HCT116 (cell line): ENCODE results near the gene SLC19A1. TPM values are rescaled to one million over a fixed set of nuclear protein-coding genes. Genes with fewer than 3 reads are reported as not detected.

Source experiments
- ATAC-seq: fragments of 200-7000 bp; cut with Tn5 transposase; 2 replicates; pipeline ENCODE4 v1.9.1; 2020; ENCODE audit warnings: mild to moderate bottlenecking, moderate library complexity
- BruUV-seq: library from RNA; stranded (reverse); fragments of 400-500 nt; replicated peaks from 2 replicates; lab custom pipeline; 2021; lab: Mats Ljungman, UMichigan
- CTCF ChIA-PET: fragments of 300-600 bp; sonication (Branson Sonifier 250); formaldehyde crosslinking; loops from one replicate; lab custom pipeline; 2021; ENCODE audit warnings: antibody characterized with exemption; lab: Charles Lee
- POLR2A ChIA-PET: fragments of 300-600, 350-600 bp; sonication (Branson Sonifier 250); formaldehyde crosslinking; loops from one replicate; lab custom pipeline; 2021; ENCODE audit warnings: antibody characterized with exemption; lab: Charles Lee
- RAD21 ChIA-PET, 2 experiments: fragments of 300-600 bp; sonication (Branson Sonifier 250); formaldehyde crosslinking; loops; one replicate each; lab custom pipeline; 2023; ENCODE audit warnings: low total read pairs in 2 of 2; ENCODE audit not compliant: uncharacterized antibody in 2 of 2, unreplicated experiment in 2 of 2, low non-redundant PET in 1 of 2; lab: Charles Lee
- DNase-seq: peaks from one replicate; pipeline ENCODE4 v3.0.0-alpha.2; 2010; ENCODE audit warnings: low read depth, low spot score
- H2AFZ ChIP-seq: fragments of 200-600 bp; shearing (Covaris generic), sonication (generic); 2 replicates; pipeline ENCODE4 v1.6.1; 2017; ENCODE audit warnings: low read depth, mixed run types, mixed read lengths, antibody characterized with exemption, low read length; ENCODE audit not compliant: poor library complexity, severe bottlenecking
- H3K27ac ChIP-seq: 2 replicates; pipeline ENCODE4 v1.5.1; 2012; ENCODE audit warnings: low read depth, low read length
- H3K27me3 ChIP-seq: fragments of 200-600 bp; sonication (generic); 2 replicates; pipeline ENCODE4 v1.6.1; 2016; ENCODE audit warnings: mixed run types, low read length, mixed read lengths; ENCODE audit not compliant: insufficient read depth
- H3K36me3 ChIP-seq, 2 experiments: fragments of 200-500 bp in 1 of 2; fragments of 200-600 bp in 1 of 2; sonication (Bioruptor generic) in 1 of 2; sonication (generic) in 1 of 2; 2 replicates each; pipeline versions ENCODE4 v1.5.1 to v1.6.1; 2014 to 2016; ENCODE audit warnings: low read length in 2 of 2, inconsistent platforms in 1 of 2, mixed read lengths in 1 of 2, mixed run types in 1 of 2; ENCODE audit not compliant: insufficient read depth in 2 of 2, control insufficient read depth in 1 of 2
- H3K4me1 ChIP-seq, 2 experiments: fragments of 200-600 bp in 1 of 2; sonication (generic) in 1 of 2; 2 replicates each; pipeline versions ENCODE4 v1.5.1 to v1.6.1; 2012 to 2017; ENCODE audit warnings: low read length in 2 of 2, inconsistent platforms in 1 of 2, mild to moderate bottlenecking in 1 of 2, mixed read lengths in 1 of 2, mixed run types in 1 of 2, moderate library complexity in 1 of 2; ENCODE audit not compliant: insufficient read depth in 2 of 2, control insufficient read depth in 1 of 2
- H3K4me2 ChIP-seq: fragments of 200-600 bp; sonication (generic); 2 replicates; pipeline ENCODE4 v1.6.1; 2017; ENCODE audit warnings: mixed run types, low read length, mixed read lengths
- H3K4me3 ChIP-seq, 2 experiments: fragments of 200-600 bp in 1 of 2; sonication (generic) in 1 of 2; replicated peaks in 1 of 2; 2 replicates each; pipeline ENCODE4 v1.5.1; 2011 to 2016; ENCODE audit warnings: low read length in 2 of 2, control low read depth in 1 of 2, low read depth in 1 of 2, mild to moderate bottlenecking in 1 of 2, mixed read lengths in 1 of 2, mixed run types in 1 of 2
- H3K79me2 ChIP-seq: fragments of 200-600 bp; sonication (generic); 2 replicates; pipeline ENCODE4 v1.6.1; 2017; ENCODE audit warnings: mild to moderate bottlenecking, mixed run types, low read length, moderate library complexity, mixed read lengths; ENCODE audit not compliant: insufficient read depth
- H3K9ac ChIP-seq: fragments of 200-600 bp; sonication (generic); 2 replicates; pipeline ENCODE4 v1.6.1; 2016; ENCODE audit warnings: low read length, mixed read lengths
- H3K9me2 ChIP-seq: fragments of 200-600 bp; sonication (generic), shearing (Covaris generic); 2 replicates; pipeline ENCODE4 v1.6.1; 2017; ENCODE audit warnings: mixed run types, mild to moderate bottlenecking, moderate library complexity; ENCODE audit not compliant: insufficient read depth
- H3K9me3 ChIP-seq, 2 experiments: fragments of 200-500 bp in 1 of 2; fragments of 200-600 bp in 1 of 2; sonication (Bioruptor generic) in 1 of 2; sonication (generic) in 1 of 2; 2 replicates each; pipeline ENCODE4 v1.6.1; 2014 to 2017; ENCODE audit warnings: low read length in 2 of 2, mixed read lengths in 2 of 2, inconsistent platforms in 1 of 2, low read depth in 1 of 2, mild to moderate bottlenecking in 1 of 2, mixed run types in 1 of 2, moderate library complexity in 1 of 2; ENCODE audit not compliant: control insufficient read depth in 1 of 2, insufficient read depth in 1 of 2
- H4K20me1 ChIP-seq: fragments of 200-600 bp; sonication (generic), shearing (Covaris generic); 2 replicates; pipeline ENCODE4 v1.6.1; 2017; ENCODE audit warnings: mixed run types, mild to moderate bottlenecking, moderate library complexity; ENCODE audit not compliant: insufficient read depth
- CBX3 ChIP-seq: IDR thresholded peaks from 2 replicates; pipeline ENCODE4 v1.6.1; 2012; ENCODE audit warnings: low read depth
- CEBPB ChIP-seq: IDR thresholded peaks from 2 replicates; pipeline ENCODE4 v1.6.1; 2012; ENCODE audit warnings: low read depth
- CTCF ChIP-seq, 3 experiments: fragments of 200-600 bp in 1 of 3; sonication (generic) in 1 of 3; IDR thresholded peaks in 2 of 3; conservative IDR thresholded peaks in 1 of 3; 2 replicates each; pipeline ENCODE4 v1.5.1; 2012 to 2017; ENCODE audit warnings: low read depth in 2 of 3, low read length in 2 of 3, antibody characterized with exemption in 1 of 3, borderline replicate concordance in 1 of 3, control low read depth in 1 of 3, mild to moderate bottlenecking in 1 of 3, mixed read lengths in 1 of 3, mixed run types in 1 of 3, moderate library complexity in 1 of 3; ENCODE audit not compliant: insufficient read depth in 1 of 3
- EGR1 ChIP-seq: IDR thresholded peaks from 2 replicates; pipeline ENCODE4 v1.6.1; 2012; ENCODE audit warnings: low read depth
- EZH2phosphoT487 ChIP-seq: fragments of 200-600 bp; IDR thresholded peaks from 2 replicates; pipeline ENCODE4 v1.6.1; 2018; ENCODE audit warnings: antibody characterized with exemption, borderline replicate concordance
- JUND ChIP-seq: IDR thresholded peaks from 2 replicates; pipeline ENCODE4 v1.6.1; 2012
- MAX ChIP-seq: IDR thresholded peaks from 2 replicates; pipeline ENCODE4 v1.6.1; 2012
- POLR2A ChIP-seq: IDR thresholded peaks from 2 replicates; pipeline ENCODE4 v1.7.0; 2011; ENCODE audit warnings: borderline replicate concordance; ENCODE audit not compliant: insufficient read depth, insufficient read length; ENCODE audit errors: extremely low read depth
- POLR2AphosphoS5 ChIP-seq: IDR thresholded peaks from 2 replicates; pipeline ENCODE4 v1.6.1; 2011; ENCODE audit warnings: mild to moderate bottlenecking, low read depth, low read length, moderate library complexity
- RAD21 ChIP-seq: IDR thresholded peaks from 2 replicates; pipeline ENCODE4 v1.6.1; 2012; ENCODE audit warnings: low read depth, mild to moderate bottlenecking
- SIN3A ChIP-seq: IDR thresholded peaks from 2 replicates; pipeline ENCODE4 v1.6.1; 2012; ENCODE audit warnings: low read depth
- SP1 ChIP-seq: IDR thresholded peaks from 2 replicates; pipeline ENCODE4 v1.6.1; 2012; ENCODE audit warnings: low read depth
- SRF ChIP-seq: IDR thresholded peaks from 2 replicates; pipeline ENCODE4 v1.6.1; 2012; ENCODE audit warnings: low read depth
- TCF7L2 ChIP-seq: IDR thresholded peaks from 2 replicates; pipeline ENCODE4 v1.7.0; 2011; ENCODE audit warnings: borderline replicate concordance, inconsistent platforms; ENCODE audit not compliant: insufficient read depth, insufficient read length; ENCODE audit errors: extremely low read depth
- YY1 ChIP-seq: IDR thresholded peaks from 2 replicates; pipeline ENCODE4 v1.6.1; 2011; ENCODE audit warnings: low read length, low read depth, moderate library complexity, mild to moderate bottlenecking; ENCODE audit not compliant: insufficient replicate concordance; ENCODE audit errors: extremely low read depth
- ZNF274 ChIP-seq: fragments of 200-500 bp; sonication (Bioruptor generic); IDR thresholded peaks from 2 replicates; pipeline ENCODE4 v1.6.1; 2014; ENCODE audit warnings: mild to moderate bottlenecking, low read depth, low read length, inconsistent platforms
- intact Hi-C: fragments of 100-400 bp; cut with micrococcal nuclease; formaldehyde crosslinking; loops from 2 replicates; pipeline ENCODE4 v1.10.0; 2022
- total RNA-seq: library from RNA; stranded (reverse); gene quantifications from one replicate; pipeline ENCODE4 v1.2.1, GENCODE V29; 2021; ENCODE audit not compliant: unreplicated experiment
- TF ChIP-seq, protein P1 (sequence below): IDR thresholded peaks from 2 replicates; pipeline ENCODE4 v1.6.1; 2012
- TF ChIP-seq, protein P2 (sequence below): IDR thresholded peaks from 2 replicates; pipeline ENCODE4 v1.6.1; 2011; ENCODE audit warnings: mild to moderate bottlenecking, low read length, moderate library complexity; ENCODE audit not compliant: insufficient replicate concordance; ENCODE audit errors: extremely low read depth
- TF ChIP-seq, protein P3 (sequence below): IDR thresholded peaks from 2 replicates; pipeline ENCODE4 v1.6.1; 2012; ENCODE audit warnings: low read depth

Gene SLC19A1
- total RNA-seq, 1 experiment from 2014 or later, result 50.2 TPM

DNA sequence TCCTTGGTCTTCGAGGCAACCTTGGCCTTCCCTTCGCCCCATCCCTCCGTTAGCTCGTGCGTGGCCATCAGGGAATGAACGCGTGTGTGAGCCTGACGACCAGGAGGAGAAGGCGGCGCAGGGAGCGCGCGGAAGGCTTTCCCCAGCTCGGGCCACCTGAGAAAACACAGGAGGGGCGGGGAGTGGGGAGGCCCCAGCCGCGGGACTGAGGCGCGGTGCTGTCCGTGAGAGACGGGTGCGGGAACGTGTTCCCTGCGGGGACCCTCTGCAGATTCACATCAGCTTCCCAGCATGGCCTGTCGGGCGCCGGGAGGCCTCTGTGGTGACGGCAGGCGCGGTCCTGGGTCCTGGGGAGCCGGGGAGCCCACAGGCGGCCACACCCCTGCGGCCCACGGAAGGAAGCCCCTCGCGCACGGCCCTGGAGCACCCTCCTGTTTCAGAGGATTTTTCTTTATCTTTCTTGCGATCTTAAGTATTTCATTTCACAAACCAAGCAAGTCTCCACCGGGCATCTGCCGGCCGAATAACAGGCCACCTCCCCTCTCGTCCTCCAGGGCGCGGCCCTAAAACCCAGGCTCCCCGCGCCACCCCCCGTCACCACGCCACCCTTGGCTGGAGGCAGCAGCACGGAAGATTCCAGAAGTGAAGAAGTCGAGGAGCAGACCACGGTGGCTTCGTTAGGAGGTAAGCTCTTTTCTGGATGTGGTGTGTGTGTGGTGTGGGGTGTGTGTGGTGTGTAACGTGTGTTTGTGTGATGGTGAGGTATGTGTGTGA, 66.3 kb downstream of the SLC19A1 start:
- ChIA-PET RAD21 (no interaction called here), CTCF (no interaction called here), POLR2A (no interaction called here)
- Histone ChIP-seq H3K27ac (no peak overlapping the region), H4K20me1 (no peaks in the 10 kb centered on the region), H3K79me2 (peaks cover 4% of the 10 kb centered on the region; the same call in 1 of the 2 replicates), H3K4me1 (peaks cover 5 to 8% of the 10 kb centered on the region in 2 experiments; a peak in 3 of 4 replicates), H3K27me3 (no peaks in the 10 kb centered on the region), H3K4me2 (no peak overlapping the region), H3K9me3 (no peaks in the 10 kb centered on the region), H2AFZ (no peak overlapping the region), H3K4me3 (no peak overlapping the region), H3K9me2 (no peaks in the 10 kb centered on the region), H3K9ac (no peak overlapping the region), H3K36me3 (peaks cover 0 to 19% of the 10 kb centered on the region in 2 experiments; a peak in 1 of 4 replicates)
- no peak for ATAC-seq
- intact Hi-C loops, result loop anchor here (10.0 kb wide), 1 partner anchor 349 kb away; no protein-coding TSS in a partner anchor
- DNase-seq, result no peak
- BruUV-seq, result no TSS peak
- no peak for TF ChIP-seq TCF7L2
- TF ChIP-seq ZNF274, result no peak
- no peak for TF ChIP-seq MAX
- no peak for TF ChIP-seq JUND
- no peak for TF ChIP-seq EGR1
- TF ChIP-seq, protein P1, sequence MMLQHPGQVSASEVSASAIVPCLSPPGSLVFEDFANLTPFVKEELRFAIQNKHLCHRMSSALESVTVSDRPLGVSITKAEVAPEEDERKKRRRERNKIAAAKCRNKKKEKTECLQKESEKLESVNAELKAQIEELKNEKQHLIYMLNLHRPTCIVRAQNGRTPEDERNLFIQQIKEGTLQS, result no peak
- no peak for TF ChIP-seq SRF
- no peak for TF ChIP-seq POLR2A
- TF ChIP-seq, protein P2, sequence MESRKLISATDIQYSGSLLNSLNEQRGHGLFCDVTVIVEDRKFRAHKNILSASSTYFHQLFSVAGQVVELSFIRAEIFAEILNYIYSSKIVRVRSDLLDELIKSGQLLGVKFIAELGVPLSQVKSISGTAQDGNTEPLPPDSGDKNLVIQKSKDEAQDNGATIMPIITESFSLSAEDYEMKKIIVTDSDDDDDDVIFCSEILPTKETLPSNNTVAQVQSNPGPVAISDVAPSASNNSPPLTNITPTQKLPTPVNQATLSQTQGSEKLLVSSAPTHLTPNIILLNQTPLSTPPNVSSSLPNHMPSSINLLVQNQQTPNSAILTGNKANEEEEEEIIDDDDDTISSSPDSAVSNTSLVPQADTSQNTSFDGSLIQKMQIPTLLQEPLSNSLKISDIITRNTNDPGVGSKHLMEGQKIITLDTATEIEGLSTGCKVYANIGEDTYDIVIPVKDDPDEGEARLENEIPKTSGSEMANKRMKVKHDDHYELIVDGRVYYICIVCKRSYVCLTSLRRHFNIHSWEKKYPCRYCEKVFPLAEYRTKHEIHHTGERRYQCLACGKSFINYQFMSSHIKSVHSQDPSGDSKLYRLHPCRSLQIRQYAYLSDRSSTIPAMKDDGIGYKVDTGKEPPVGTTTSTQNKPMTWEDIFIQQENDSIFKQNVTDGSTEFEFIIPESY, result no peak
- no peak for TF ChIP-seq YY1
- no peak for TF ChIP-seq CTCF (IDR thresholded peaks at IDR 0.05 in 2 of 3, conservative IDR thresholded peaks at IDR 0.05 in 1 of 3; ENCODE audit: borderline replicate concordance in 1 of 3, insufficient read depth in 1 of 3, low read depth in 2 of 3, low read length in 2 of 3)
- TF ChIP-seq SIN3A, result no peak
- TF ChIP-seq POLR2AphosphoS5, result no peak
- no peak for TF ChIP-seq CEBPB
- no peak for TF ChIP-seq EZH2phosphoT487
- TF ChIP-seq RAD21, result no peak
- no peak for TF ChIP-seq CBX3
- TF ChIP-seq, protein P3, sequence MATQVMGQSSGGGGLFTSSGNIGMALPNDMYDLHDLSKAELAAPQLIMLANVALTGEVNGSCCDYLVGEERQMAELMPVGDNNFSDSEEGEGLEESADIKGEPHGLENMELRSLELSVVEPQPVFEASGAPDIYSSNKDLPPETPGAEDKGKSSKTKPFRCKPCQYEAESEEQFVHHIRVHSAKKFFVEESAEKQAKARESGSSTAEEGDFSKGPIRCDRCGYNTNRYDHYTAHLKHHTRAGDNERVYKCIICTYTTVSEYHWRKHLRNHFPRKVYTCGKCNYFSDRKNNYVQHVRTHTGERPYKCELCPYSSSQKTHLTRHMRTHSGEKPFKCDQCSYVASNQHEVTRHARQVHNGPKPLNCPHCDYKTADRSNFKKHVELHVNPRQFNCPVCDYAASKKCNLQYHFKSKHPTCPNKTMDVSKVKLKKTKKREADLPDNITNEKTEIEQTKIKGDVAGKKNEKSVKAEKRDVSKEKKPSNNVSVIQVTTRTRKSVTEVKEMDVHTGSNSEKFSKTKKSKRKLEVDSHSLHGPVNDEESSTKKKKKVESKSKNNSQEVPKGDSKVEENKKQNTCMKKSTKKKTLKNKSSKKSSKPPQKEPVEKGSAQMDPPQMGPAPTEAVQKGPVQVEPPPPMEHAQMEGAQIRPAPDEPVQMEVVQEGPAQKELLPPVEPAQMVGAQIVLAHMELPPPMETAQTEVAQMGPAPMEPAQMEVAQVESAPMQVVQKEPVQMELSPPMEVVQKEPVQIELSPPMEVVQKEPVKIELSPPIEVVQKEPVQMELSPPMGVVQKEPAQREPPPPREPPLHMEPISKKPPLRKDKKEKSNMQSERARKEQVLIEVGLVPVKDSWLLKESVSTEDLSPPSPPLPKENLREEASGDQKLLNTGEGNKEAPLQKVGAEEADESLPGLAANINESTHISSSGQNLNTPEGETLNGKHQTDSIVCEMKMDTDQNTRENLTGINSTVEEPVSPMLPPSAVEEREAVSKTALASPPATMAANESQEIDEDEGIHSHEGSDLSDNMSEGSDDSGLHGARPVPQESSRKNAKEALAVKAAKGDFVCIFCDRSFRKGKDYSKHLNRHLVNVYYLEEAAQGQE, result no peak
- TF ChIP-seq SP1, result no peak
